Measurements from ENCODE around the gene ADTRP. TPM values are rescaled to one million over a fixed set of nuclear protein-coding genes. Genes with fewer than 3 reads are reported as not detected.

ADTRP gene
- total RNA-seq, 1 donor from 2014 or later, result 2.0 TPM

GRCh38 chr6:11711003-11711983 lies 67.3 kb downstream of the ADTRP start:
- ATAC-seq (ENCODE audit: low read depth) (no peak), DNase-seq (no peak)
- Mint-ChIP-seq H3K4me3 (no peak overlapping the region), H3K36me3 (ENCODE audit: low read depth) (no peaks in the 10 kb centered on the region), H3K4me1 (peaks cover 36% of the 10 kb centered on the region), H3K27me3 (no peaks in the 10 kb centered on the region), H3K9me3 (no peaks in the 10 kb centered on the region), H3K27ac (no peak overlapping the region)
- POLR2A ChIA-PET, result interaction anchor here (0.7 to 1.2 kb wide), 2 partner anchors 21 to 520 kb away, joined by 3 read pairs; no protein-coding TSS in a partner anchor
- TF ChIP-seq CTCF (IDR thresholded peaks at IDR 0.05), result no peak
- intact Hi-C loops (cut with micrococcal nuclease), result no loop called here
- CTCF ChIA-PET, result interaction anchor here (1.0 to 1.5 kb wide), 2 partner anchors 303 to 523 kb away, joined by 3 read pairs; no protein-coding TSS in a partner anchor

GRCh38 chr6:11710311-11710761 lies 68.3 kb downstream of the ADTRP start:
- POLR2A ChIA-PET, result no interaction called here
- no peaks in the 10 kb centered on the region for H3K9me3 Mint-ChIP-seq
- no peak overlapping the region for H3K27ac Mint-ChIP-seq
- CTCF ChIA-PET, result interaction anchor here (1.5 kb wide), 1 partner anchor 524 kb away, joined by 3 read pairs; no protein-coding TSS in a partner anchor
- no peaks in the 10 kb centered on the region for H3K27me3 Mint-ChIP-seq
- ATAC-seq (ENCODE audit: low read depth) (no peak), DNase-seq (no peak)
- no peaks in the 10 kb centered on the region for H3K36me3 Mint-ChIP-seq (ENCODE audit: low read depth)
- intact Hi-C loops (cut with micrococcal nuclease), result no loop called here
- no peak overlapping the region for H3K4me3 Mint-ChIP-seq
- H3K4me1 Mint-ChIP-seq, result peaks cover 36% of the 10 kb centered on the region
- no peak for TF ChIP-seq CTCF (IDR thresholded peaks at IDR 0.05)

GRCh38 chr6:11706171-11706570 lies 72.4 kb downstream of the ADTRP start:
- POLR2A ChIA-PET, result no interaction called here
- Mint-ChIP-seq H3K9me3 (no peaks in the 10 kb centered on the region), H3K4me3 (no peak overlapping the region), H3K4me1 (peaks cover 3% of the 10 kb centered on the region), H3K27ac (no peak overlapping the region), H3K36me3 (ENCODE audit: low read depth) (no peaks in the 10 kb centered on the region), H3K27me3 (no peaks in the 10 kb centered on the region)
- TF ChIP-seq CTCF (IDR thresholded peaks at IDR 0.05), result no peak
- ATAC-seq (ENCODE audit: low read depth) (no peak), DNase-seq (no peak)
- intact Hi-C loops (cut with micrococcal nuclease), result no loop called here
- CTCF ChIA-PET, result no interaction called here

- no peak overlapping the region for H3K27ac Mint-ChIP-seq
- POLR2A ChIA-PET, result no interaction called here
- intact Hi-C loops (cut with micrococcal nuclease), result no loop called here
Measured at GRCh38 chr6:11705483-11705882, 73.1 kb downstream of the ADTRP start.

More at GRCh38 chr6:11705483-11705882, 73.1 kb downstream of the ADTRP start:
- CTCF ChIA-PET, result no interaction called here
- ATAC-seq (ENCODE audit: low read depth), result no peak
- no peak for DNase-seq
- H3K4me3 Mint-ChIP-seq, result no peak overlapping the region
- no peak for TF ChIP-seq CTCF (IDR thresholded peaks at IDR 0.05)
- no peaks in the 10 kb centered on the region for H3K27me3 Mint-ChIP-seq
- no peaks in the 10 kb centered on the region for H3K4me1 Mint-ChIP-seq
- H3K9me3 Mint-ChIP-seq, result no peaks in the 10 kb centered on the region
- H3K36me3 Mint-ChIP-seq (ENCODE audit: low read depth), result no peaks in the 10 kb centered on the region
